Erythroblast (primary cell): ENCODE measurements around the gene HLA-DPA1.
A peak's percentile ranks its signal among the peaks of the same experiment; 100 is the strongest.

Experiments
- DNase-seq, 2 experiments: peaks; one replicate each; lab custom pipeline; 2025; lab: John Stamatoyannopoulos, UW
- GATA1 ChIP-seq: IDR thresholded peaks from 2 replicates; pipeline ENCODE4 v1.6.1; 2011; ENCODE audit warnings: low read depth, mild to moderate bottlenecking, control low read depth, low read length, moderate library complexity
- POLR2A ChIP-seq: IDR thresholded peaks from 2 replicates; pipeline ENCODE4 v1.6.1; 2011; ENCODE audit warnings: mild to moderate bottlenecking, low read length

HLA-DPA1 gene

DNA sequence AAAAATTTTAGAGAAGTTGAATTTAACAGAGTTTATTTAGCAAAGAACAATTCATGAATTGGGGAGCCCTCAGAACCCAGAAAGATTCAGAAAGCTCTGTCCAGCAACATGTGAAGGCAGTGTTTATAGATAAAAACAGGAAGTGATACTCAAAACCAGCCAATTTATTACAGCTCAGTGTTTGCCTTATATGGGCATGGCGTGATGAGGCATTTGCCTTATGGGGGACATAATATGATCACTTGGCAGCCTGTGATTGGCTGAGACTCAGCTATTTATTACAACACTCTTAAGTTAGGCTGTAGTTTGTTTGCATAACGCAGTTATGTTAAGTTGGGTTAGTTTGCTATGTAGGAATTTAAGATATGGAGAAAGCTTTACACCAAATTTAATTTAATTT lies 11.5 kb downstream of the HLA-DPA1 start:
- DNase-seq, result peak in 1 of 2 experiments; percentile 5
- no peak for TF ChIP-seq GATA1
- no peak for TF ChIP-seq POLR2A

DNA sequence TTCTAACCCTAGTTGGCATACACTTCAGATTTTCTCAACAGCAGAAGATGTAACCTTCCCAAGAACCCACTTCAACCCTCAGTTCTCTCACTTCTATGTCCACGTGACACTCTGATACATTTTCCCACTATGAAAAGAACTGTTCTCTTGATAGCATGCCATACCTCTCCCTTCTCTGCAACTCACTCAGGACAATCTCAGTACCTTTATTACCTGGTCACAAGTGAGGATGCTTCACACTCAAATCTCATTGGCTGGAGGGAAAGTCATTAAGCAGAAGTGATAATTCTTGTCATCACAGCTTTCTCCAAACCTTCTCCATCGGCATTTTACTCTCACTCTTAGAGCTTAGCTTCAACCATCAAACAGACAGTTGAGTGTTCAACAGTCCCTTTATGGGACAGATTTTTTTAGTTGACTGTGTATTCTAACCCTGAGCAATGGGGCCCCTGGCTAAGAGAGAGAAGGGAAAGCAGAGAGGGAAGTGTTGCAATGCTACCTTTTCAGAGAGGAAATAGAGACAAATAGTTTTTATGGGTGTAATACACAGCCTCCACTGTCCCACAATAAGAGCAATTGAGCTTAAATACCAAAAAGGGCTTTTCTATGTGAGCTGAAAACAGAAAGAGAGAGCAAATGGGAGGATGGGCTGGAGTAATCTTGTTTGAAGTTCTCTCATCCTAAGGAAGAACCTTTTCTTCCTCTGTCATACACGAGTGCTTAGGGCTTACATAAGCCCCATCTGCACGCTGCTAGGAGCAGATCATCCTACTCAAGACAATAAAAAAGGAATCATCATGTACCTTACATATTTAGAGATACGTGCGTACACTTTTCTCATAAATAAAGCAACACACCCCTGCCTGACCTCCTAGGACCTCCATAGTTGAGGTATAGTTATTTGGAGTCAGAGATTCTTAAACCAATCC lies 16.0 kb downstream of the HLA-DPA1 start:
- DNase-seq, result no peak
- no peak for TF ChIP-seq POLR2A
- no peak for TF ChIP-seq GATA1

DNA sequence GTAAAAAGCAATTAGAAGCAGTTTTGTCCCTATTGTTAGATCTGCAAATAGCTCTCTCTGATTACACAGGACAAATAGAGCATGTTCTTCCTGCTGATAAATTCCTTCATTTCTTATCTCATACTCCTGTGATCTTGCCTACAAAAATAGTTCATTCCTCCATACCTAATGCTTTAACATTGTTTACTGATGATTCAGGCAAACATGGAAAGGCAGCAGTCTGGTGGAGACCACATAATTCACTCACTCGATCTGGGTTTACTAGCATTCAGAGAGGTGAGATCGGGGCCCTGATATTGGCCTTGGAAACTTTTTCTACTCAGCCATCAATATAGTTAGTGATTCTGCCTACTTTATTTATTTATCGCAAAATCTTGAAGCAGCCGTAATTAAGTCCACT lies 20.2 kb downstream of the HLA-DPA1 start:
- DNase-seq, result no peak

DNA sequence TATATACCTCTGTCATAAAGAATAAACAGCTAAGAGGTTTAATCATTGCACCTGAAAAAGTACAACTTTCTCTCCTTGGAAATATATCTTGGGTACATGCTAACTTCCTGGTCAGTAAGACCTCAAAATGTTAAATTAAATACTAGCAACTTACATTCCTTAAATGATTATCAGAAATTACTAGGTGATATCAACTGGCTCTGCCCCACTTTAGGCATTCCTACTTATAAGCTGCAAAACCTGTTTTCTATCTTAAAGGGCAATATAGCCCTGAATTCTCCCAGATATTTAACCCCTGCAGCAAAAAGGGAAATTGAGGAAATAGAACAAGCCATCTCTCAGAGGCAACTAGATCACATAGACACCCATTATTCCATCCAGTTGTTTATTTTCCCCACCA lies 20.8 kb downstream of the HLA-DPA1 start:
- TF ChIP-seq POLR2A (no peak), GATA1 (no peak)
- DNase-seq, result no peak

More for the DNA sequence above, 20.2 kb downstream of the HLA-DPA1 start:
- TF ChIP-seq POLR2A (no peak), GATA1 (no peak)

DNA sequence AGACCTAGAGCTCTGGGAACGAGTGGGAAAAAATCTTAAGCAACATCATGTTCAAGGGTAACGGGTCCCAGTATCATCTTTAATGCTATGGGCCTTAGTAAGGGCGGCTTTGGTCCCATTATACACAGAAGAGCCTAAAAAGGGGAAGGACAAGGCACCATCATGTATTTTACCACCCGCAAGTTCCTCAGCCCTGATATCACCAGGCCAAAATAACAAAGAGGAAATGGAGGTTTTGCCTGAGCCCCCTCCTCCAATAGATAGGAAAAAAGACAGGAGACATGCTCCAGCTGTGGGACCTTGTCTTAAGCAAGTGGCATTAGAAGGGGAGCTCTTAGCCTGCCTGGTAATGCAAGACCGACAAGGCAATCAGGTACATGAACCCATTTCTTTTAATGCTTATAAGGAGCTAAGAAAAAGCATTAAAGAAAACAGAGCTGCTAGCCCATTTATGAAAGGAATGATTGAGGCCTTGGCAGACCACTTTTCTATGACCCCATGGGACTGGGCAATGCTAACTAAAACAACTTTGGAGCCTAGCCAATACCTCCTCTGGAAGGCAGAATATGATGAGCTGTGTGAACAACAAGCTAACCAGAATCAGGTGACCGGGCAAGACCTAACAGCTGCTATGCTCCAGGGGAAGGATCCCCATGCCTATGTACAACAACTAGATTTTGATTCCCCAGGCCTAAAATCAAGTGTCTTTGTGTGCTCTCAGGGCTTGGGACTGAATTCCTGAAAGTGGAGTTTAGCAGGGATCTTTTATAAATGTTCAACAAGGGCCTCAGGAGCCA lies 23.2 kb downstream of the HLA-DPA1 start:
- TF ChIP-seq GATA1 (no peak), POLR2A (no peak)
- no peak for DNase-seq

DNA sequence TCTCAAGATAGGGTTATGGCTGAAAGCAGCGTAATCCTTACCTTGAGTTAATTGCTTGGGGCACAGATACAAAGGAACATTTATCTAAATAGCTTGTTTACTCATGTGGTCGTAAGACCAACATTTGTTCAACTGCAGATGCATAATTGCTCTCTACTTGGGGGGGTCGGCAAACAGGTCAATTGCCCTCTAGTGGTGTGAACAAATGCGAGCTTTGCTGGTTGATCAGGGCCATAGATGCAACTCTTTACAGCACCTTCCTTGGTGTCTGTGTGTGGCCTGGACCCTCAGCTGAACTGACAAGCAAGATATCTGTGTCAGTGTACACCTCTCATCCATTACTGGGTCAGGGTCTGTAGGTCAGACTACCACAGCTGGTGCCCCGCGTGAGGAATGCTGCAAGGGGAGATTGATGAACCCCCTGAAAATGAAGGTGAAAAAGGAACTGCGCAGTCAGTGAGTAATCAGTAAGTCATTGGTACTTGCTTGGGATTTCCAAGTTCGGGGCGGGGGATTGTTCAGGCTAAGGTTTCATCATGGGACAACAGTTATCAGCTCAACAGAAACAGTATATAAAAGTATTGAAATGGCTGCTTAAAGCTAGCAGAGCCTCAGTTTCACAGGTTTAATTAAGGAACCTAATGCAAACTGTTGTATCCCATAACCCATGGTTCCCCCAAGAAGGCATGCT lies 24.0 kb downstream of the HLA-DPA1 start:
- TF ChIP-seq GATA1, result no peak
- no peak for TF ChIP-seq POLR2A
- DNase-seq, result no peak

DNA sequence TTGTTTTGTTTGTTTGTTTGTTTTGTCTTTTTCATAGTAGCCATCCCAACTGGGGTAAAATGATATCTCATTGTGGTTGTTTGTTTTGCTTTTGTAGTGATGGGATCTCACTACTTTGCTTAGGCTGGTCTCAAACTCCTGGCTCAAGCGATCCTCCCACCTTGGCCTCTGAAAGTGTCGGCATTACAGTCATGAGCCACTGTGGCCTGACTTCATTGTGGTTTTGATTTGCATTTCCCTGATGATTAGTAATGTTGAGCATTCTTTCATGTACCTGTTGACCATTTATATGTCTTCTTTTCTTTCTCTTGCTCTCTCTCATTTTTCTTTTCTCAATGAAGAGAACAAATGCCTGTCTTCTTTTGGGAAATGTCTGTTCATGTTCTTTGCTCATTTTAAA lies 33.3 kb downstream of the HLA-DPA1 start:
- TF ChIP-seq GATA1 (no peak), POLR2A (no peak)
- no peak for DNase-seq

DNA sequence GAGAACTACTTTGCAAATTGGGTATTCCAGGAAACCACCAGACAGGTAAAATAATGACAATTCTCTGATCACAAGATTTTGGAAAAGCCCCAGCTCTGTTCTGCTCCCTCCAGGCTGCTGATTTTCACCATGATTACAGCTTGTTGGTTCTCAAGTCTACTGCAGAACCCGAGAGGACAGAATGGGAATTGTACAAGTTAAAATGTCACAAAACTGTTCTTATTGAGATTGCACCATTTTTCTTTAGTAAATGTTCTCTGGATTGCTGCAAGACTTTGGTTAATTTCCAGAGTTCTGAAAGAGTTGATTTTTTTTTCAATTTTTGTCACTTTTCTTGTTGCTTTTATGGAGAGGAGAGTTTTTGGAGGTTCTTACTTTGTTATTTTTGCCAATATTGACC lies 36.9 kb downstream of the HLA-DPA1 start:
- TF ChIP-seq GATA1, result no peak
- no peak for TF ChIP-seq POLR2A

DNA sequence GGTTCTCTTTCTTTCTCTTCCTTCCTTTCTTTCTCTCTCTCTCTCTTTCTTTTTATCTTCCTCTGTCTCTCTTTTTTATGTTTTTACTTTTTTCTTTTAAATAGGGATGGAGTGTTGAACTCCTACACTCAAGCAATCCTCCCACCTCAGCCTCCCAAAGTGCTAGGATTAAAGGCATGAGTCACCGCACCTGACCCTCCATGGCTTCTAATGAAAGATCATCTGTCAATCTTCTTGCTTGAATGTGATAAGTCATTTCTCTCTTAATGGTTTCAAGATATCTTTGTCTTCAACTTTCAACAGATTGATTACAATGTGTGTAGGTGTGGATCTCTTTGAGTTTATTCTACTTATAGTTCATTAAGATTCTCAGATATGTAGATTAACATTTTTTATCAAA lies 38.9 kb downstream of the HLA-DPA1 start:
- TF ChIP-seq POLR2A (no peak), GATA1 (no peak)
- no peak for DNase-seq

More for the DNA sequence above, 36.9 kb downstream of the HLA-DPA1 start:
- DNase-seq, result no peak

DNA sequence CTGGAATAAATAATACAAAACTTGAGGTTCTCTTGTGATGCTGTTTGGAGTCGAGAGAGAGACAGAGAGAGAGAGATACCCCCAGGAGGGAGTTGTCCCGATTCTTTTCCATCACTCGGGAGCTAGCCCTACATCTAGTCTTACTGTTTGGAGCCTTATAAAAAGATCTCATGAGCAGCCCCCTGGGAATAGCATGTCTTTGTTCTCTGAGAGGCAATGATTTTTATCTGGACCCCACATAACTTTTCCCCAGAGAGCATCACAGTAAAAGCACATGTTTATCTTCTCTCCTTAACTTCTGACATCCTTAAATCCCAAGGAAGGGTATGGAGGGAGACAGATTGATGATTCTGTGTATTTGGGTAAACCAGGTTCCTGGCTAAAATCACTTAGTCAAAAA lies 43.2 kb downstream of the HLA-DPA1 start:
- DNase-seq, result no peak
- no peak for TF ChIP-seq GATA1
- no peak for TF ChIP-seq POLR2A

DNA sequence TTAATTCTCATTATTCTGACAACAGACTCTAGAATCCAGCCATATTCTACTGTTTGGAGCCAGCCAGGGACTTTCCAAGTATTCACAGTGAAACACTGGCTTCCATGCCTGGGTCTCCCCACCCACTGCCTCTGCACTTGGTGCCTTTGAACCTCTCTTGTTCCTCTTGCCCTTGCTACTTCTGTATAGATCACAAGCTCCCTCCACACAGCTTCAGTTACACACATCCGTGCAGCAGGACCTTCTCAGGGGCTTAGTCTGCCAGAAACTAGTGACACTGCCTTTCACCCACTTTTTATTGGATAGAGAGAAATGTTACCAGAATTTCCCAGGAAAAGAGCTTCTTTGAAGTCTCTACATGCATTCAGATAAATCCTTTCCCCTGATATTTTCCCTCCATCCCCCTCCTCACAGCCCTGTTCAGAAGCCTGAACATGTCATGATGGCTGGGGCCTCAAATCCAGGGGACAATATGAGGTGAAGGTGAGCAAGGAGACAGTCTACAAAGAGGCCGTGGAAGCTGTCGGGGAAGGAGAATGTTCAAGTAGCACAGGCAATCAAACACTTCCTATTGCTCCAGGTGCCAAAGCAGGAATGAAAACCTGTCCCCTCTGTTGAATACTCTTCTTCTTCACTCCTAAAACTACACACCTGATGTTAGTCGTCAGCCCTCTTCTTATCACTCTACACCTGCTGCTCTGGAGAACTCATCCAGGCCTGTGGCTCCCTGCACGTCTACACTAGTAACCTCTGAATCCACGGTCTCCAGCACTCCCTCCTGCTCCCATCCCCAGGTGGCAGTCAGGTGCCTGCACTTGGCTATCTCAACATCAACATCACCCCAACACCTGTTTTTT lies 43.9 kb downstream of the HLA-DPA1 start:
- DNase-seq, result no peak

DNA sequence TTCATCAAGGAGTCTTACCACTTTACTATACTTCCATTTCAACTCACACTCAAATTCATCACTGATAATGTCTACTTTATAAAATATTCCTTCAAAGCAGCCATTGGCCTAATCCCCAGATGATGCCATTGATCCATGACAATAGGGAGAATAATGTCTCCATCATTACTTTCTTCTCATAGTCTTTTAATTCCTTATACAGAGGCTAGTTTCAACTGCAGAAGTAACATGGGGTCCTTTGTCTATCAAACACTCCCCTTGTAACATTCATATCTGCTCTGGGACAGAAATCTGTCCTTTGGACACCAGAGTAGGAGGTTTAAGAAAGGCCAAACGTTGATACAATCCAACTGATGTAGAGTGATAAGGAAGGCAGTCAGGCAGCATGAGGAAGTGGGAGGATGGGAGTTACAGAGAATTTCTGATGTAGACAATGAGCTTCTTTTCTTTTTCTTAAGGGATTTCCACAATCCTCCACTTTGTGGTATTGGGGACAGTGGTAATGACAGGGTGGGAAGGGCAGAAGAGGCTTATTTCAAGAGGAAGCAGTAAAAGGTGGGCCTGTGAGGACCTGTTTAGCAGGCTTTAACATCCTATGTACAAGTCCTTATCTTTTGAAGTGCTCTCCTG lies 45.1 kb downstream of the HLA-DPA1 start:
- TF ChIP-seq POLR2A (no peak), GATA1 (no peak)
- no peak for DNase-seq

More for the DNA sequence above, 43.9 kb downstream of the HLA-DPA1 start:
- TF ChIP-seq POLR2A (no peak), GATA1 (no peak)
